Lower leg skin (tissue), 3 donors: ENCODE results near the gene PREP.

Experiments
- CTCF ChIP-seq, 3 donors: fragments of 450-650 bp; IDR thresholded peaks; one replicate each; pipeline ENCODE4 v1.5.1; 2016; ENCODE audit warnings: antibody characterized with exemption in 3 of 3, mild to moderate bottlenecking in 3 of 3, moderate library complexity in 2 of 3
- POLR2A ChIP-seq, 2 donors: fragments of 450-650 bp; IDR thresholded peaks; one replicate each; pipeline ENCODE4 v1.6.1; 2016 to 2017; ENCODE audit warnings: antibody characterized with exemption in 2 of 2, mild to moderate bottlenecking in 1 of 2, moderate library complexity in 1 of 2

GRCh38 chr6:105279463-105279862, 123.4 kb downstream of the PREP start:
- TF ChIP-seq CTCF (IDR thresholded peaks at IDR 0.05) = no peak
- TF ChIP-seq POLR2A (IDR thresholded peaks at IDR 0.05) = no peak
